ENCODE data around the gene KCNAB3. TPM values are rescaled to one million over a fixed set of nuclear protein-coding genes. Genes with fewer than 3 reads are reported as not detected.

The KCNAB3 gene
- total RNA-seq, 1 donor from 2014 or later, result 1.2 TPM

- ATAC-seq (no peak), DNase-seq (ENCODE audit: low spot score) (no peak)
- intact Hi-C loops (cut with DNase I), result no loop called here
Measured at GRCh38 chr17:7884581-7885366, 44.9 kb downstream of the KCNAB3 start.

GRCh38 chr17:7883781-7884386, 45.8 kb downstream of the KCNAB3 start:
- no peak for DNase-seq (ENCODE audit: low spot score)
- intact Hi-C loops (cut with DNase I), result no loop called here
- no peak for ATAC-seq

DNA sequence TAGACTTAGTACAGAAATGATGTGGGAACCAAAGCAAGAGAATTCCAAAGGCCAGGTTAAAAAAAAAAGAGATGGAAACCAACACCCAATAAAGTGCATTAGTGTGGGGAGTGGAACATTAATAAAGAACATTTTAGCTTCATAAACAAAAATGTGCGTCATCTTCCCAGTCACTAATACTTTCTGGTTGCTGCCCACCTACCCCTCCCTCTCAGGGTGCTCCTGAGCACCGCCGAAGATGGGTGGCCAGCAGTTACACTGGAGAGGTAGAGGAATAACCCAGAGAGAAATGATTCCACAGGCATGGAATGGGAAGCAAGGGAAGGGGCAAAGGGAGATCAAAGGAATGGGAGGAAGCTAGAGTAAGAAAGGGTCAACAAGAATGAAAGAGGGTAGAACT, 47.0 kb downstream of the KCNAB3 start:
- ATAC-seq (no peak), DNase-seq (ENCODE audit: low spot score) (no peak)
- intact Hi-C loops (cut with DNase I), result no loop called here

GRCh38 chr17:7882068-7882467, 47.6 kb downstream of the KCNAB3 start:
- ATAC-seq (no peak), DNase-seq (ENCODE audit: low spot score) (no peak)
- intact Hi-C loops (cut with DNase I), result no loop called here

DNA sequence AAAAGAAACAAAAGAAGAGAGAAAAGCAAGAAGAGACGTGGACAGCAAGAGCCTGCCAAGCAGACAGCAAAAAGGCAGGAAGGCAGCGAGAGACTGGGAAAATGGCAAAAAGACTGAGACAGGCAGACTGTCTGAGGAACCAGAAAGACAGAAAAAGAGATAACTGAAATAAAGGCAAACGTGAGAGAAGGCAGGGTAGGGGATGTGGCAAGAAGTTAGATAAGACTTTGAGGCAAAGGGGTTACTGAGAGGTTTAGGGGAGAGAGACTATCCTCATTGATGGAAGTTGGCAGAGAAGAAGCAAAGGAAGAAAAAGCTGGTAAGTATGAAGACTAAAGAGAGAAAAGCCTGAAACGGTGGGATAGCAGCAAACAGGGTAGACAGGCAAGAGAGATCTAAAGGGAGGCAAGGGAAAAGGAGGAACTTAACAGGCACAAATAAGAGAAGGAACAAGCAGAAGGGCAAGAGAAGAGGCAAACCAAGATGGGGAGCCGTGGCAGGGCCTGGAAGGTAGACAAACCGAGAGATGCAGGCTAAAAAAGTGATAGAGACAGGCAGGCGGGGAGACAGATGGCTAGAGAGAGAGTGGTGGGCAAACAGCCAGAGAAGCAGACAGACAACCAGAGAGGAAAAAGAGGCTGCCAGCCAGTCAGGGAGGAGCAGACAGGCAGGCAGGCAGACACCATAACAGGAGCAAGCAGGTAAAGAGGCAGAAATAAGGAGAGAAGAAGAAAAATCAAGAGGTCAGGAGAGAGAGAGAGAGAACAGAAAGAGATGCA, 48.2 kb downstream of the KCNAB3 start:
- intact Hi-C loops (cut with DNase I), result no loop called here
- no peak for ATAC-seq
- no peak for DNase-seq (ENCODE audit: low spot score)

- intact Hi-C loops (cut with DNase I), result no loop called here
- DNase-seq (ENCODE audit: low spot score), result no peak
Measured at GRCh38 chr17:7880076-7880868, 49.4 kb downstream of the KCNAB3 start.

GRCh38 chr17:7878234-7878633, 51.4 kb downstream of the KCNAB3 start:
- no peak for DNase-seq (ENCODE audit: low spot score)
- ATAC-seq, result no peak
- intact Hi-C loops (cut with DNase I), result no loop called here

More at GRCh38 chr17:7880076-7880868, 49.4 kb downstream of the KCNAB3 start:
- ATAC-seq, result no peak

- DNase-seq (ENCODE audit: low spot score), result no peak
- no peak for ATAC-seq
- intact Hi-C loops (cut with DNase I), result no loop called here
Measured at GRCh38 chr17:7875804-7876370, 53.8 kb downstream of the KCNAB3 start.

DNA sequence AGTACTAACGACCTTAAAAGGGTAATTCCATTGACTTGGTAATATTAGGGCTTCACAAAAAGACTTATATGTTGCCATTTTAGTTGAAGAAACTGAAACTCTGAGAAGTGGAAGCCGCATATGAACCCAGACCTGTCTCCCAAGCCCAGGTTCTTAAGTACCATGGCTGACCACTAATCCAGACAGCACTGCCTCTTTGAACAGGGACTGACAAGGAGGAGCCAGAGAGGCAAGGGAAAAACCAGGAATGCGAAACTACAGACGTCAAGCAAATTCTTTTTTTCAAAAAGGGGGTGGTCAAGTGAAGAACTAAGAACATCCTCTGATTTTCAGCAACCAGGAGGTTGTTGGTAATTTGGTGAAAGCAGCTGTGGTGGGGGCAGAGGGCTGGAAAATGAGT, 56.6 kb downstream of the KCNAB3 start:
- intact Hi-C loops (cut with DNase I), result no loop called here
- ATAC-seq, result no peak
- no peak for DNase-seq (ENCODE audit: low spot score)

Other genes with a start within 250 kb of the KCNAB3 start
- 41.5 TPM for gene TP53, start 242.4 kb downstream of the KCNAB3 start, total RNA-seq
- 5.7 TPM for gene WRAP53, start 241.4 kb downstream of the KCNAB3 start, total RNA-seq
- gene EFNB3, start 224.7 kb downstream of the KCNAB3 start, total RNA-seq, result 0.53 TPM
- gene DNAH2, start 212.1 kb downstream of the KCNAB3 start, total RNA-seq, result 0.31 TPM
- gene KDM6B, start 95.6 kb downstream of the KCNAB3 start, total RNA-seq, result 41.0 TPM
- 18.5 TPM for gene TMEM88, start 74.8 kb downstream of the KCNAB3 start, total RNA-seq
- 53.5 TPM for gene NAA38, start 72.3 kb downstream of the KCNAB3 start, total RNA-seq
- 13.3 TPM for gene CYB5D1, start 71.9 kb downstream of the KCNAB3 start, total RNA-seq
- 138 TPM for gene CHD3, start 41.1 kb downstream of the KCNAB3 start, total RNA-seq
- gene RNF227, start 13.6 kb downstream of the KCNAB3 start, total RNA-seq, result 5.7 TPM
- gene TRAPPC1, start 2.1 kb upstream of the KCNAB3 start, total RNA-seq, result 78.3 TPM
- gene CNTROB, start 2.4 kb upstream of the KCNAB3 start, total RNA-seq, result 27.8 TPM
- gene GUCY2D, start 72.8 kb upstream of the KCNAB3 start, total RNA-seq, result not detected
- not detected for gene ALOX15B, start 109.2 kb upstream of the KCNAB3 start, total RNA-seq
- not detected for gene ALOX12B, start 157.9 kb upstream of the KCNAB3 start, total RNA-seq
- not detected for gene ALOXE3, start 188.7 kb upstream of the KCNAB3 start, total RNA-seq
- 1.1 TPM for gene HES7, start 194.2 kb upstream of the KCNAB3 start, total RNA-seq
- 182 TPM for gene PER1, start 222.5 kb upstream of the KCNAB3 start, total RNA-seq
- gene VAMP2, start 233.1 kb upstream of the KCNAB3 start, total RNA-seq, result 108 TPM
- 23.0 TPM for gene TMEM107, start 246.5 kb upstream of the KCNAB3 start, total RNA-seq

Measured in sciatic nerve (tissue), 2 donors.